T-helper 2 cell treated with Interferon-gamma antibody and Interleukin-4, amounts not matched to agents 5 μg/mL and 100 μg/mL, for 36 hours (primary cell): ENCODE data around the gene ANKS1B.

Source experiments
- DNase-seq: peaks from one replicate; pipeline ENCODE4 v3.0.0; 2021; ENCODE audit warnings: low spot score
- H3K27ac Mint-ChIP-seq: one replicate; pipeline ENCODE4 v1.8.0; 2021; ENCODE audit warnings: mild to moderate bottlenecking, mixed read lengths
- H3K27me3 Mint-ChIP-seq: one replicate; pipeline ENCODE4 v1.8.0; 2021; ENCODE audit warnings: low read depth, mixed read lengths
- H3K36me3 Mint-ChIP-seq: one replicate; pipeline ENCODE4 v1.8.0; 2021; ENCODE audit warnings: low read depth, mixed read lengths
- H3K4me1 Mint-ChIP-seq: one replicate; pipeline ENCODE4 v1.8.0; 2021; ENCODE audit warnings: low read depth, mixed read lengths
- H3K4me3 Mint-ChIP-seq: one replicate; pipeline ENCODE4 v1.8.0; 2022; ENCODE audit warnings: mild to moderate bottlenecking, moderate library complexity, mixed read lengths
- H3K9me3 Mint-ChIP-seq: one replicate; pipeline ENCODE4 v1.8.0; 2021; ENCODE audit warnings: mixed read lengths

ANKS1B gene

DNA sequence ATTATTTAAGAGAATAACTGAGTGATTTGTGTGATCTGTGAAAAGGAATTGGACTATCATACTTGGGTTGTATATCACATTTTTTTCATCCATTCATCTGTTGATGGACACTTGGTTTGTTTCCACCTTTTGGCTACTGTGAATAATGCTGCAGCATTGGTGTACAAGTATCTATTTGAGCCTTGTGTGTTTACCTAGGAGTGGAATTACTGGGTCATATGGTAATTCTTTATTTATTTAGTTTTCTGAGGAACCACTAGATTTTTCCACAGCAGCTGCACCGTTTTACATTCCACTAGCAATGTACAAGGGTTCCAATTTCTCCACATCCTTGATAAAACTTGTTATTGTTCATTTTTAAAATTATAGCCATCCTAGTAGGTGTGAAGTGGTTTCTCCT is 1283.6 kb downstream of the ANKS1B start:
- Mint-ChIP-seq H3K4me3 (no peak overlapping the region), H3K4me1 (peaks cover 7% of the 10 kb centered on the region), H3K27me3 (no peaks in the 10 kb centered on the region), H3K27ac (no peak overlapping the region), H3K9me3 (no peaks in the 10 kb centered on the region), H3K36me3 (peaks cover 32% of the 10 kb centered on the region)
- no peak for DNase-seq

DNA sequence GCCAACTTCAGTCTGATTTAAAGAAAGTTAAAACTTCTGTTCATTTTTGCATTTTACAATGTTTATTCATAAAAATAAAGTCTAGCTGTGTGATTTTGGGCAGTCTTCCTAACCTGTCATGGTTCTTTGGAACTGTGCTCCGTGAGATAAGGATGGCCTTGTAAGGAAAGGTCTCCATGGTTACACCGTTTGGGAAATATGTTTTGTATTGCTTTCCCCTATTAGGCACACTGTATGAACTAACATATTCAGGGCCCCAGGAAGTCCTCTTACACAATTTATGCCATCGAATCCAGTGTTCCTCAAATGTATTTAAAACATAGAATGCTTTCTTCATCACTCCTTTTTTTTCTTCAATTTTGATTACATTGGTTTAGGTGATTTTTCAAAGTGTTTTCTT is 1285.2 kb downstream of the ANKS1B start:
- DNase-seq, result no peak
- H3K36me3 Mint-ChIP-seq, result peaks cover 42% of the 10 kb centered on the region
- H3K9me3 Mint-ChIP-seq, result no peaks in the 10 kb centered on the region
- H3K27me3 Mint-ChIP-seq, result no peaks in the 10 kb centered on the region
- H3K4me3 Mint-ChIP-seq, result no peak overlapping the region
- no peak overlapping the region for H3K27ac Mint-ChIP-seq
- H3K4me1 Mint-ChIP-seq, result peaks cover 7% of the 10 kb centered on the region

DNA sequence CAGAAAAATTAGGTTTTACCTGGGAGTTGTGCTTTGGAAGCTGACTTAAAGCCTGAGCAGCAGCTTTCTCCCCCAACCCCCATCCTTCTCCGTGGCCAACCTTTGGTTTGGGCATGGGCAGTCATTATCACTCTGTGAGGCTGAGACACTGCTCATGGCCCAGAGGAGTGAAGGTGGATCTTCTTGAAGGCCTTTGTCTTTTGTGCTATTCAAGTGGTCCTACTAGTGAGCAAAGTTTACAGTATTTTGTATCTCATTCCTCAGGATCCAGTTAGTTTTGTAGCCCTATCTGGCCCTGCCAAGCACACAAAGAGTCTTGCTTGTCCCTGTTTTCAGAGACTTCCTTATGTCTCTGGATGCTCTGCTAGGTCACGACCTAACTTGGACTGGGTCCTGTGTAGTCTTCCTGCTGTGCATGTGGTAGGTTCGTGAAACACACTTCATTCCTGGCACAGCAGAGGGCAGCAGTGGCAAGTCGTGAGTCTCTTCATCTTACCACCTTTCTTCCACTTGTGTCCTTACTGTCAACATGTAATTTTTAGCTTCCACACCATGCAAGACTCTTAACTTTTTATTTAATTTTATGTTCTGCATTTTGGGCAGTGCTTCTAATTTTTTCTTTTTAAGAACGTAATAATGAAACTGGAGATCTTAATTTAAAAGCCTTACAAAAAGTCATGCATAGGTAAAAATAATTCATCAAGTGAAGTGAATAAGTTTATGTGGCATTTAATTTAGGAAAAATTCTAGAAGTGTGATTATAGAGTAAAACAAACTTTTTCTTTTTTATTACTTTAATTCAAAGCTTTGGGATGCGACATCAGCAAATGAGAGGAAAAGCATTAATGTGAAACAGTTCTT is 1285.9 kb downstream of the ANKS1B start:
- Mint-ChIP-seq H3K4me1 (peaks cover 10% of the 10 kb centered on the region), H3K36me3 (peaks cover 41% of the 10 kb centered on the region), H3K9me3 (no peaks in the 10 kb centered on the region), H3K27ac (peak overlapping the region; percentile 45), H3K4me3 (no peak overlapping the region), H3K27me3 (no peaks in the 10 kb centered on the region)
- peak; percentile 30 for DNase-seq

DNA sequence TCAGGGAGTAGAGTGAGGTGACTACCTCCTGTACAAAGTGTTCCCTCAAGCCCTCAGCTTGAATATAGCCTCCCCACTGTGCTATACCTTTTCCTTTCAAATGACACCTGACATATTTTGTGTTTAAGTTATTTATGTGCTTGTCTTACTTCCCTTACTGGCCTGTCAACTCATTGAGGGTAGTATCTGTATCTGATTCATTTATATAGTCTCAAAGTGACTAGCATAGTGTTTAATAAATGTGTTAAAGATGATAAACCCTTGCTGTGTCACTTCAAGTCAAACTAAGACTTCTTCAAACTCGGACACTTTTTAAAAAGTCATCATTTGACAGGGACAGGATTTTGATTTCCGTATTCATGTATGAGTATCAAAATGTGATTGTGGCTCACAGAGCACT is 1287.5 kb downstream of the ANKS1B start:
- no peak for DNase-seq
- no peaks in the 10 kb centered on the region for H3K9me3 Mint-ChIP-seq
- H3K4me3 Mint-ChIP-seq, result no peak overlapping the region
- H3K27ac Mint-ChIP-seq, result no peak overlapping the region
- H3K4me1 Mint-ChIP-seq, result peaks cover 10% of the 10 kb centered on the region
- no peaks in the 10 kb centered on the region for H3K27me3 Mint-ChIP-seq
- H3K36me3 Mint-ChIP-seq, result peaks cover 49% of the 10 kb centered on the region

DNA sequence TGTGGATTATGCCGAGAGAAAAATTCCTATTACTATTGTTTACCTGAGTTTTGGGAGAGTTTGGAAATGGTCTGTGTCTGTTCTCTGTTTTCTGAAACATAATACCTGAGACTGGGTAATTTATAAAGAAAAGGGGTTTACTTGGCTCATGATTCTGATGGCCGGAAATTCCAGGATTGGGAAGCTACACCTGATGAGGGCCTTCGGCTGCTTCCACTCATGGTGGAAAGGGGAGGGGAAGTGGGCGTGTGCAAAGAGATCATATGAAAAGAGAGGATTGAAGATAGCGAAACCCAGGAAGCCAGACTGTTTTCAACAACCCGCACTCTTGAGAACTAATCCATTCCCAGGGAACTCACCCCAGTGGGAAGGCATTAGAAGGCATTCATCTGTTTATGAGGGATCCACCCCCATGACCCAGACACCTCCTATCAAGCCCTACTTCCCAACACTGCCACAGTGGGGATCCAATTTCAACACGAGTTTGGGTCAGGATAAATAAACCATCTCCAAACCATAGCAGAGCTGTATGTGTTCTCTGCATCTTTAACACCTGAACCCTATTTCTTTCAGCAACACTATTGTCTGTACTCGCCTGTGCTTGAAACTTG is 1288.6 kb downstream of the ANKS1B start:
- H3K9me3 Mint-ChIP-seq, result no peaks in the 10 kb centered on the region
- no peak overlapping the region for H3K4me3 Mint-ChIP-seq
- peaks cover 52% of the 10 kb centered on the region for H3K36me3 Mint-ChIP-seq
- H3K27me3 Mint-ChIP-seq, result no peaks in the 10 kb centered on the region
- no peak overlapping the region for H3K27ac Mint-ChIP-seq
- peaks cover 15% of the 10 kb centered on the region for H3K4me1 Mint-ChIP-seq
- no peak for DNase-seq

DNA sequence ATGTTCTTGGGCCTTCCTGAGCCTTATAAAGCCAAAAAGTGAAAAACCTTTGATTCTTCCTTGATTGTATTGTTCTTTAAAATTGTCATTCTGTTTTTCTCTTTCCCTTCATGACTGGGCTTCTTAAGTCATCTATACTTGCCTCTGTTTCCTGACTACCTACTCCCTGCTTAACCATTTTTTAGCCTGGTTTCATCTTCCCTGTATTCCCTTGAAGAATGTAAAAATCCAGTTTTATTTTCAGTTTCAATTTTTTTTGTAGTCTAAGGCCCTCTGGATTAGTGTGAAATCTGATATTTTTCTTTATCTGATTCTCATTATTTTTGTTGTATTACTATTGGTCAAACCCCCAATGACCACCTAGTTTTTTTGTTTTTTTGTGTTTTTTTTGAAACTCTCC is 1293.4 kb downstream of the ANKS1B start:
- Mint-ChIP-seq H3K9me3 (no peaks in the 10 kb centered on the region), H3K4me3 (no peak overlapping the region), H3K27me3 (no peaks in the 10 kb centered on the region), H3K27ac (peak overlapping the region; percentile 12), H3K36me3 (peaks cover 54% of the 10 kb centered on the region), H3K4me1 (peaks cover 12% of the 10 kb centered on the region)
- DNase-seq, result no peak

DNA sequence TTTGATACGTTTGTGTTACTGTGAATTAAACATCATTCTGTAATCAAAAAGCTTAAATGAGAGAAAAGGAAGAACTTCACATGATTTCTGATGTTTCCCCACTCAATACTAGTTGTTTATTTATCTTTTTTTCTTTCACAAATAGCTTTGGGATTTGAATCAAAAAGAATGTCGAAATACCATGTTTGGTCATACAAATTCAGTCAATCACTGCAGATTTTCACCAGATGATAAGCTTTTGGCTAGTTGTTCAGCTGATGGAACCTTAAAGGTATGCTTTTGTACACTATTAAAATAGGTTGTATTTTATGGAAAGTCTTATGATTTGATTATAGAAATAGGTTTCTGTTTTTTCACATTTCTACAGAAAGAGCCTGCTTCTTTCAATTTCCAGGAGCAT is 1298.1 kb downstream of the ANKS1B start:
- Mint-ChIP-seq H3K4me1 (peaks cover 6% of the 10 kb centered on the region), H3K36me3 (peaks cover 50% of the 10 kb centered on the region), H3K27me3 (no peaks in the 10 kb centered on the region), H3K4me3 (no peak overlapping the region), H3K27ac (no peak overlapping the region), H3K9me3 (no peaks in the 10 kb centered on the region)
- no peak for DNase-seq
